Caco-2 (cell line): ENCODE results near the gene SREBF1. TPM values are rescaled to one million over a fixed set of nuclear protein-coding genes. Genes with fewer than 3 reads are reported as not detected.

ENCODE experiments used
- BruUV-seq: library from RNA; stranded (reverse); fragments of 400-500 nt; replicated peaks from 2 replicates; lab custom pipeline; 2021; lab: Mats Ljungman, UMichigan
- CTCF ChIA-PET: fragments of 300-600 bp; sonication (Branson Sonifier 250); formaldehyde crosslinking; loops from one replicate; lab custom pipeline; 2022; ENCODE audit warnings: antibody characterized with exemption; lab: Charles Lee
- POLR2A ChIA-PET: fragments of 300-600 bp; sonication (Branson Sonifier 250); formaldehyde crosslinking; loops from one replicate; lab custom pipeline; 2022; ENCODE audit warnings: antibody characterized with exemption; lab: Charles Lee
- DNase-seq, 2 experiments: peaks; one replicate each; pipeline versions ENCODE4 v3.0.0 to v3.0.0-alpha.2; 2020 to 2022
- H3K27me3 ChIP-seq: replicated peaks from 2 replicates; pipeline ENCODE4 v1.6.0; 2011; ENCODE audit warnings: low read length; ENCODE audit not compliant: control insufficient read depth, insufficient read depth
- H3K36me3 ChIP-seq: 2 replicates; pipeline ENCODE4 v1.5.1; 2011; ENCODE audit warnings: low read length; ENCODE audit not compliant: control insufficient read depth, insufficient read depth
- H3K4me1 ChIP-seq: fragments of 250-450 bp; sonication (Bioruptor Pico); 2 replicates; pipeline ENCODE4 v1.5.1; 2020; ENCODE audit warnings: mild to moderate bottlenecking
- H3K4me3 ChIP-seq: 2 replicates; pipeline ENCODE4 v1.5.1; 2011; ENCODE audit warnings: low read depth, mild to moderate bottlenecking, control low read depth, low read length
- H3K9me3 ChIP-seq: fragments of 250-450 bp; sonication (Bioruptor Pico); 2 replicates; pipeline ENCODE4 v1.5.1; 2020; ENCODE audit warnings: mild to moderate bottlenecking, moderate library complexity
- H3K27ac Mint-ChIP-seq: one replicate; pipeline ENCODE4 v1.8.0; 2022; ENCODE audit warnings: mixed read lengths; ENCODE audit not compliant: unreplicated experiment
- H3K27me3 Mint-ChIP-seq: one replicate; pipeline ENCODE4 v1.8.0; 2022; ENCODE audit warnings: mixed read lengths; ENCODE audit not compliant: insufficient read depth, unreplicated experiment
- H3K36me3 Mint-ChIP-seq: one replicate; pipeline ENCODE4 v1.8.0; 2022; ENCODE audit warnings: mild to moderate bottlenecking, mixed read lengths; ENCODE audit not compliant: insufficient read depth, unreplicated experiment
- H3K4me1 Mint-ChIP-seq: one replicate; pipeline ENCODE4 v1.8.0; 2022; ENCODE audit warnings: low read depth, mixed read lengths; ENCODE audit not compliant: unreplicated experiment
- H3K4me3 Mint-ChIP-seq: one replicate; pipeline ENCODE4 v1.8.0; 2022; ENCODE audit warnings: mild to moderate bottlenecking, moderate library complexity, mixed read lengths; ENCODE audit not compliant: unreplicated experiment
- H3K9me3 Mint-ChIP-seq: one replicate; pipeline ENCODE4 v1.8.0; 2022; ENCODE audit warnings: mixed read lengths; ENCODE audit not compliant: unreplicated experiment
- CTCF ChIP-seq, 2 experiments: fragments of 200-600 bp in 1 of 2; IDR thresholded peaks; 1 replicate in 1 of 2; 2 replicates in 1 of 2; pipeline versions ENCODE4 v1.5.1 to v1.8.0; 2011 to 2022; ENCODE audit warnings: antibody characterized with exemption in 1 of 2, control low read depth in 1 of 2, inconsistent platforms in 1 of 2, low read depth in 1 of 2, low read length in 1 of 2, mild to moderate bottlenecking in 1 of 2, moderate library complexity in 1 of 2; ENCODE audit not compliant: insufficient read depth in 1 of 2, severe bottlenecking in 1 of 2, unreplicated experiment in 1 of 2
- intact Hi-C: fragments of 100-400 bp; cut with micrococcal nuclease; formaldehyde crosslinking; loops from one replicate; pipeline ENCODE4 v1.10.0; 2022; ENCODE audit not compliant: unreplicated experiment
- total RNA-seq: library from RNA; stranded (reverse); gene quantifications from 2 replicates; pipeline ENCODE4 v1.2.3, GENCODE V29; 2022

Gene SREBF1
- total RNA-seq, 1 experiment from 2014 or later = 118 TPM

GRCh38 chr17:17776889-17777288 lies 59.9 kb downstream of the SREBF1 start:
- intact Hi-C loops = no loop called here
- no peak for TF ChIP-seq CTCF (IDR thresholded peaks at IDR 0.05; ENCODE audit: insufficient read depth in 1 of 2, low read depth in 1 of 2, low read length in 1 of 2, severe bottlenecking in 1 of 2, unreplicated experiment in 1 of 2)
- Histone ChIP-seq H3K36me3 (peaks cover 1% of the 10 kb centered on the region; the same call in 1 of the 2 replicates), H3K27me3 (no peaks in the 10 kb centered on the region), H3K9me3 (no peaks in the 10 kb centered on the region), H3K4me1 (peaks cover 19% of the 10 kb centered on the region), H3K4me3 (no peak overlapping the region)
- Mint-ChIP-seq H3K4me3 (no peak overlapping the region), H3K27me3 (no peaks in the 10 kb centered on the region), H3K9me3 (no peaks in the 10 kb centered on the region), H3K27ac (no peak overlapping the region), H3K4me1 (peaks cover 14% of the 10 kb centered on the region), H3K36me3 (peaks cover 11% of the 10 kb centered on the region)
- no peak for DNase-seq
- BruUV-seq = no TSS peak
- ChIA-PET CTCF (interaction anchor here (0.6 kb wide), 1 partner anchor 103 kb away, joined by 5 read pairs; no protein-coding TSS in a partner anchor), POLR2A (no interaction called here)

DNA sequence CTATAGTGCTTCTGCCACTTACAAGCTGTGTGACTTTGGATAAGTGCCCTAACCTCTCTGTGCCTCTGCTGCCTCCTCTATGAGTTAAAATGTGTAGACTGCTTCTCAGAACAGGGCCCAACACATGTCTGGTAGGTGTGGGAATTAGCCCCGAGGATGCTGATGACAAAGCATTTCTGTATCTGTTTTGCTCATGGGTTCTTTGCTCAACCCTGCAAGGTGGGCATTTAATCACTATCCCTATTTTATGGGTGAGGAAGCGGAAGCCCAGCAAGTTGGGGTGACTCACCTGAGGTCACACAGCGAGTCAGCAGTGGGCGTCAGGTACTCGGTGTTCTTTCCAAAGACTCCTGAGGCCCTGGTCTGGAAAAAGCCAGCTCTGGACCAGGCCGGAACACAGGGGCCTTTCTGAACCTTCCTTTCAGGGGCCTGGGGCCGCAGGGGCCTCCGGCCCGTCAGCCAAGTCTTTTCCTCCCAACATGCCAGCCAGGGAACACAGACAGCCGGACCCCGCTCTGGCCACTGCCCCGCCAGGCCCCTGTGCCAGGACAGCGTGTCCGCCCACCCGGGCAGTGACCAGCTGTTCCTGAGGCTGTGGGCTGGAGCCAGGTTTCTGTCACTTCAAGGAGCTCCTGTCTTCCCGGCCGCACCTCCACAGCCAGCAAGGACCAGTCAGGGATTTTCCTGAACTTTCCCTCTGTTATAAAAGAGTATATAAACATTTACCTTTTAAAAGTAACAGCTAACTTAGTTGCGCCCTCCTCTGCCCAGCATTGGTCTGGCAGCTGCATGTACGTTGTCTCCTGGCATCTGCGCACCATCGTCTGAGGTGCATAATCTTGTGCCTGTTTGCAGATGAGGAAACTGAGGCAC lies 62.5 kb downstream of the SREBF1 start:
- TF ChIP-seq CTCF (IDR thresholded peaks at IDR 0.05; ENCODE audit: insufficient read depth in 1 of 2, low read depth in 1 of 2, low read length in 1 of 2, severe bottlenecking in 1 of 2, unreplicated experiment in 1 of 2) = peak in 1 of 2 experiments; percentile 30
- Mint-ChIP-seq H3K4me3 (no peak overlapping the region), H3K4me1 (peaks cover under 1% of the 10 kb centered on the region), H3K9me3 (no peaks in the 10 kb centered on the region), H3K27ac (no peak overlapping the region), H3K36me3 (peaks cover 5% of the 10 kb centered on the region), H3K27me3 (no peaks in the 10 kb centered on the region)
- CTCF ChIA-PET = interaction anchor here (0.7 kb wide), 1 partner anchor 145 kb away, joined by 3 read pairs; no protein-coding TSS in a partner anchor
- Histone ChIP-seq H3K27me3 (no peaks in the 10 kb centered on the region), H3K4me3 (no peak overlapping the region), H3K9me3 (no peaks in the 10 kb centered on the region), H3K36me3 (peaks cover 1% of the 10 kb centered on the region; the same call in 1 of the 2 replicates), H3K4me1 (no peaks in the 10 kb centered on the region)
- no peak for DNase-seq
- intact Hi-C loops = no loop called here
- BruUV-seq = no TSS peak
- POLR2A ChIA-PET = interaction anchor here (0.6 kb wide), 1 partner anchor 61 kb away, joined by 5 read pairs; no protein-coding TSS in a partner anchor

DNA sequence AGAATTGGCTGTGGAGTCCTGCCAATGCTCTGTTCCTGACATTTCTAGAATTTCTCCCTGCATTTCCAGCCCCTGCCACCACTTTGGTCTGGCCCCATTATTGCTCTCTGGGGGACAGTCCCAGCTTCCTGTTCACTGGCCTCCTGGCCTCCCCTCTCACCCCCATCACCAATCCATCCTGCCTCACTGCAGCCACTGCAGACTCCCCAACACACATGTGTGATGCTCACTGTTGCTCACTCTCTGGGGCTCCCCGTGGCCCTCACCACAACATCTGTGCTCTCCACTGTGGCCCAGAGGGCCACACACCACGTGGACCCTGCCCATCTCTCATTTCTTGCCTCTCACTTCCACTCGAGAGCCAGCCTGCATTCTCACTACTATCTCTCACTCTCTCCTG lies 64.6 kb downstream of the SREBF1 start:
- no TSS peak for BruUV-seq
- no peak for DNase-seq
- ChIA-PET CTCF (no interaction called here), POLR2A (no interaction called here)
- no peaks in the 10 kb centered on the region for H3K36me3 ChIP-seq
- Mint-ChIP-seq H3K27me3 (no peaks in the 10 kb centered on the region), H3K4me3 (no peak overlapping the region), H3K27ac (no peak overlapping the region), H3K9me3 (no peaks in the 10 kb centered on the region), H3K36me3 (peaks cover 15% of the 10 kb centered on the region), H3K4me1 (peaks cover 6% of the 10 kb centered on the region)
- H3K4me1 ChIP-seq = no peaks in the 10 kb centered on the region
- no peak for TF ChIP-seq CTCF (IDR thresholded peaks at IDR 0.05; ENCODE audit: insufficient read depth in 1 of 2, low read depth in 1 of 2, low read length in 1 of 2, severe bottlenecking in 1 of 2, unreplicated experiment in 1 of 2)
- H3K27me3 ChIP-seq = no peaks in the 10 kb centered on the region
- no peaks in the 10 kb centered on the region for H3K9me3 ChIP-seq
- H3K4me3 ChIP-seq = no peak overlapping the region
- intact Hi-C loops = no loop called here
